Esophagus (tissue), 2 donors: ENCODE data around the gene IL10RA. TPM values are rescaled to one million over a fixed set of nuclear protein-coding genes. Genes with fewer than 3 reads are reported as not detected.
"Not testable (repeated sequence)": the region's sequence is repeated elsewhere in the genome, so short reads cannot be mapped to it uniquely, and the experiment has no call there.

Experiments
- H3K27ac ChIP-seq, 2 donors: one replicate each; pipeline ENCODE4 v1.5.1; 2013; ENCODE audit warnings: low read depth in 2 of 2, mild to moderate bottlenecking in 2 of 2, inconsistent platforms in 1 of 2, low read length in 1 of 2, moderate library complexity in 1 of 2
- H3K27me3 ChIP-seq, 2 donors: one replicate each; pipeline ENCODE4 v1.6.1; 2013; ENCODE audit warnings: low read length in 2 of 2, control low read depth in 1 of 2, mild to moderate bottlenecking in 1 of 2; ENCODE audit not compliant: insufficient read depth in 2 of 2, control insufficient read depth in 1 of 2
- H3K36me3 ChIP-seq, 2 donors: one replicate each; pipeline ENCODE4 v1.6.1; 2013; ENCODE audit warnings: low read length in 1 of 2; ENCODE audit not compliant: control insufficient read depth in 2 of 2, insufficient read depth in 2 of 2
- H3K4me1 ChIP-seq, 2 donors: one replicate each; pipeline ENCODE4 v1.6.1; 2013; ENCODE audit warnings: low read length in 1 of 2; ENCODE audit not compliant: control insufficient read depth in 2 of 2, insufficient read depth in 2 of 2
- H3K4me3 ChIP-seq, 2 donors: one replicate each; pipeline ENCODE4 v1.5.1; 2013; ENCODE audit warnings: low read length in 2 of 2, mild to moderate bottlenecking in 2 of 2, low read depth in 1 of 2, moderate library complexity in 1 of 2
- H3K9me3 ChIP-seq, 2 donors: one replicate each; pipeline ENCODE4 v1.6.1; 2013; ENCODE audit warnings: mild to moderate bottlenecking in 2 of 2, low read depth in 1 of 2, low read length in 1 of 2, moderate library complexity in 1 of 2; ENCODE audit not compliant: control insufficient read depth in 2 of 2, insufficient read depth in 1 of 2
- WGBS, 2 donors: extraction: QIAGEN DNeasy Blood & Tissue Kit; methylation state at CpG; one replicate each; pipeline ENCODE4 v1.1.7; 2013; 5-methylcytosine and 5-hydroxymethylcytosine counted together
- polyA plus RNA-seq, 2 donors: library from polyadenylated mRNA; stranded (reverse); fragments of 200-250 nt; gene quantifications; one replicate each; pipeline ENCODE4 v1.2.3, GENCODE V29; 2013
- donor health status: healthy with polysubstance abuse.
- donor health status: Bipolar disorder and iron deficiency.

IL10RA gene
- polyA plus RNA-seq, 2 donors, result 2.0 to 2.2 TPM

DNA sequence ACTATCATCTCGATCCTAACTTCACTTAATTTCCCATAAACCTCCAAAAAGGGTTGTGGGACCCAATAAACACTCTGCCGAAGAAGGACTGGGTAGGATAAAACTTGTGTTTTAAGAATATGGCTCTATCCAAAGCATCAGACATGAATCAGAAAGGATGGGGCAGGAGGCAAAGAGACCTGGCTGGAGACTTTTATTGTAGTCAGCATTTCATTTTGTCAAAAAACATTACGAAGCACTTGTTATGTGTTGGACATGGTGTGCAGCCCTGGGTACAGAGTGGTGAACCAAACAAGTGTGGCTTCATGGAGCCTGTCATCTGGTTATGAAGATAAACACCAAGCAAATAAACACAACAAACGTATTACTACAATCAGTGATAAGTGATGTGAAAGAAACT, 17.3 kb downstream of the IL10RA start:
- WGBS, 2 donors, result 66 to 70% methylated on average over 4 of the region's 4 CpGs
- Histone ChIP-seq H3K4me3 (no peak overlapping the region), H3K36me3 (peaks cover 0 to 6% of the 10 kb centered on the region in 2 donors), H3K27me3 (no peaks in the 10 kb centered on the region), H3K4me1 (peaks cover 0 to 7% of the 10 kb centered on the region in 2 donors), H3K9me3 (no peaks in the 10 kb centered on the region), H3K27ac (no peak overlapping the region)

DNA sequence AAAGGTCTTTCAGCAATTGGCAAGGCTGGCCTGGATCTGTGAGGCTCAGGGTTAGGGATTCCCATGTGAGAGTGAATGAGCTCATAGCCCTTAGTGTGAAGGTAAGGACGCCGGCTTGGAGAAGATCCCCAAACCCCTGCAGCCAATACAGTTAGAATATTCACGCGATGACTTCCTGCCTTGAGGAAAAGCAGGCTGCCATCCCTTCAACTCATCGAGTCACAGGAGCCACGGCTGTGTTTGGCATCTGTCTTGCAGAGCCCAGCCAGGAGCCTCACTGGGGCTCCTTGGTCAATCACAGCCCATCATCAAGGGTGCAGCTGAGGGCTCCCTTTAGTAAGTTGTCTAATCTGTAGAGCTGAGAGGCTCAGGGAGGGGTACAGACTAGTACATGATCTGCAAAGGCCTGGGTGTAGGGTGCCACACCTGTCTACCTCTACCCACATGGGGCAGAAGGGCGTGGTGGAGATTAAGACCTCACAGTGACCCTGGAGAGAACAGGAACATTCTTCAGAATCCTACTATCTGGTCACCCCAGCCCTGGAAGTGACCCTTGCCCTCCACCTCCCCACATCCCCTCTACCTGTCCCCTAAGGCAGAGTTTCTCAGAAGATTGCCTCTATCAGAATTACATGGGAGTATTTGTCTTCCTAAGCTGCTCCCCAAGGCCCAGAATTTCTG, 18.5 kb downstream of the IL10RA start:
- Histone ChIP-seq H3K4me1 (peaks cover 0 to 7% of the 10 kb centered on the region in 2 donors), H3K27ac (no peak overlapping the region)
- WGBS, 2 donors, result 90 to 92% methylated on average over 7 of the region's 7 CpGs

DNA sequence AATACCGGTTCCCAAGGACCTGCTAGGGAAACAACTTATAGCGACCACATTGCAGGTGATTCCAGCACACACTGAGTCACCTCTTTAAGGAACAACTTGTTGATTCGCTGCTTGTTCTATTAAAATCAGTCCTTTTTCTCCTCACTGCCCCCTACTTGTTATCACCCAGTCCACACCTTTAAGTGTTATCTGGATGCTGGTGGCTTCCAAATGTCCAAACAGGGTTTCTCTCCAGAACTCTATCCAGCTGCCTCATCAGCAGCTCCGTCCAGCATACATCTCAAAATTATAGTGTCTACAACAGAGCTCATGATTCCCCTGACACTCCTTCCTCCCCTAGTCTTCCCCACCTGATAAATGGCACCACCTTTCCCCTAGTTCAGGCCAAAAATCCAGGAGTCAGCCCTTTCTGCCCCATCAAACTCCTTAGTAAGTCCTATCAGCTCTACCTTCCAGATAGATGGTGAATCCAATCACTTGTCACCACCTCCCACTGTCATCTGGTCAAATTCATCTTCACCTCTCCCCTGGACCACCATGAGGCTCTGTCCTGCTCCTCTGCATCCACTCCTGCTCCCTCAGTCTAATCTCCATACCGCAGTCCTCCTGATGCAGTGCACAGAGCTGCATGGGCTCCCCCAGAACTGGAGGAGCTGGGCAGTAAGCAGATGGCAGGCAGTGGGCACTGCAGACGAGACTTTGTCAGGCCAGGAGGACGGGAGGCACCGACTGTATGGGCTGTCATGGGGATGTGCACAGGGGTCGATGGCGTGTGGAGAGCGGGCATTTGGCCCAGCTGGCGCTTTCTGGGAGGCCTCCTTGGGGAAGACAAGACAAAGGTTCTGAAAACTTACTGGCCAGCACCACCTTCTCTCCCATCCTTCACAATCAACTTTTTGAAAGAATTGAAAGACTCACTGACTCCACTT, 19.3 kb downstream of the IL10RA start:
- 91 to 92% methylated on average over 12 of the region's 12 CpGs for WGBS, 2 donors
- no peak overlapping the region for H3K27ac ChIP-seq
- peaks cover 0 to 9% of the 10 kb centered on the region in 2 donors for H3K4me1 ChIP-seq
- H3K9me3 ChIP-seq, result no peaks in the 10 kb centered on the region
- H3K27me3 ChIP-seq, result no peaks in the 10 kb centered on the region
- no peak overlapping the region for H3K4me3 ChIP-seq
- H3K36me3 ChIP-seq, result no peaks in the 10 kb centered on the region

More for the DNA sequence above, 18.5 kb downstream of the IL10RA start:
- Histone ChIP-seq H3K36me3 (no peaks in the 10 kb centered on the region), H3K9me3 (no peaks in the 10 kb centered on the region), H3K4me3 (no peak overlapping the region), H3K27me3 (no peaks in the 10 kb centered on the region)

DNA sequence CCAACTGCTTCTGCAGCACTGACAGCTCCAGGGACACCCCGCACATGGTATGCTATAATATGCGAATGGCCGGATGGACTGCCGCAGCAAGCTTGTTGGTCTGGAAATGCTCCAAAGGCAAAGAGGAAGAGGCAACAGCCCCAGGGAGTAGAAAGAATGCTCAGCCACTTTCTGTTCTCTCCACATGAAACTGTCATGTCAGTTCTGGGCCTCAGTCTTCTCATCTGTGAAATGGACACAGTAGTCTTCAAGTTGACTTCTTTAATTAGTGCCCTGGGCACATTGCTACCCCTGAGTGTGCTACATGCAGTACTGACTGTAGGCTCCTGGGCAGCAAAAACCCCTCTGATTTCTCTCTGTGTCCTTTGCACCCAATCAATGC, 19.9 kb downstream of the IL10RA start:
- H3K36me3 ChIP-seq, result no peaks in the 10 kb centered on the region
- WGBS, 2 donors, result 88 to 89% methylated on average over 4 of the region's 4 CpGs
- no peak overlapping the region for H3K27ac ChIP-seq
- no peak overlapping the region for H3K4me3 ChIP-seq
- H3K27me3 ChIP-seq, result no peaks in the 10 kb centered on the region
- H3K4me1 ChIP-seq, result peaks cover 0 to 13% of the 10 kb centered on the region in 2 donors
- no peaks in the 10 kb centered on the region for H3K9me3 ChIP-seq

DNA sequence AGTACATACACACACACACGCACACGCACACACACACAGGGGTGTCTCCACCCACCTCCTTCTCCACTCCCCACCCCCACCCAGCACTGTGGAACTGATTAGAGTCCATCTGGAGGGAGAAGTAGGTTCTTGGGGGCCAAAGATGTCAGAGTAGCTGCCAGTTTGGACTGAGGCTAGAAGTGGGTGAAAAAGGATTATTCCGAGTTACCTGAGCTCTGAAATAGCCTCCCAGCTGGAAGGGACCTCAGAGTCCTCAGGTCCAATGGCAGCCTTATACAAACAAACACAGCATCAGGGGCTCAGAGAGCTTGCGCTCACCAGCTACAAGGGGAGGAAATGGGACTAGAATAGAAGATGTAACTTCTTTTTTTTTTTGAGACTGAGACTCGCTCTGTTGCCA, 20.8 kb downstream of the IL10RA start:
- no peaks in the 10 kb centered on the region for H3K27me3 ChIP-seq
- H3K9me3 ChIP-seq, result no peaks in the 10 kb centered on the region
- no peaks in the 10 kb centered on the region for H3K36me3 ChIP-seq
- peaks cover 0 to 15% of the 10 kb centered on the region in 2 donors for H3K4me1 ChIP-seq
- no peak overlapping the region for H3K4me3 ChIP-seq
- WGBS, 2 donors, result 77 to 81% methylated on average over 5 of the region's 5 CpGs
- peak overlapping the region in 1 of 2 donors; percentile 30 for H3K27ac ChIP-seq

DNA sequence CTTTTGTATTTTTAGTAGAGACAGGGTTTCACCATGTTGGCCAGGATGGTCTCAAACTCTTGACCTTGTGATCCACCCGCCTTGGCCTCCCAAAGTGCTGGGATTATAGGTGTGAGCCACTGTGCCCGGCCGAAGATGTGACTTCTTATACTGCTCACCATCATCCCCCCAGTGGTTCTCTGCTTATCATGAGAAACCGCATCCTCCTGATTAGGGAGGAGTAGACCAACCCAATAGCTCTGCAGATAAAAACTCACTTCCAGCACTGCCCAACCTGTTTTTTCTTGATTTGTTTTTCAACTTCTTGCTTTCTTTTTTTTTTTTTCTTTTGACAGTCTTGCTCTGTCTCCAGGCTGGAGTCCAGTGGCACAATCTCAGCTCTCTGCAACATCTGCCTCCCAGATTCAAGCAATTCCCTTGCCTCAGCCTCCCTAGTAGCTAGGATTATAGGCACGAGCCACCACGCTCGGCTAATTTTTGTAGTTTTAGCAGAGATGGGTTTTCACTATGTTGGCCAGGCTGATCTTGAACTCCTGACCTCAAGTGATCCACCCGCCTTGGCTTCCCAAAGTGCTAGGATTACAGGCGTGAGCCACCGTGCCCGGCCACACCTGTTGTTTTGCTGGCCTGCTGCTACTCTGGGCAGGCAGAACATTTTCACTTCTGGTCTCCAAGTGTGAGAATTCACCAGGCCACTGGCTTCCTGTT, 21.5 kb downstream of the IL10RA start:
- peaks cover 0 to 22% of the 10 kb centered on the region in 2 donors for H3K4me1 ChIP-seq
- not testable (repeated sequence) for H3K9me3 ChIP-seq, H3K36me3 ChIP-seq, H3K27me3 ChIP-seq, H3K4me3 ChIP-seq
- WGBS, 2 donors, result 66 to 68% methylated on average over 11 of the region's 11 CpGs
- H3K27ac ChIP-seq, result peak overlapping the region in 1 of 2 donors; percentile 14

DNA sequence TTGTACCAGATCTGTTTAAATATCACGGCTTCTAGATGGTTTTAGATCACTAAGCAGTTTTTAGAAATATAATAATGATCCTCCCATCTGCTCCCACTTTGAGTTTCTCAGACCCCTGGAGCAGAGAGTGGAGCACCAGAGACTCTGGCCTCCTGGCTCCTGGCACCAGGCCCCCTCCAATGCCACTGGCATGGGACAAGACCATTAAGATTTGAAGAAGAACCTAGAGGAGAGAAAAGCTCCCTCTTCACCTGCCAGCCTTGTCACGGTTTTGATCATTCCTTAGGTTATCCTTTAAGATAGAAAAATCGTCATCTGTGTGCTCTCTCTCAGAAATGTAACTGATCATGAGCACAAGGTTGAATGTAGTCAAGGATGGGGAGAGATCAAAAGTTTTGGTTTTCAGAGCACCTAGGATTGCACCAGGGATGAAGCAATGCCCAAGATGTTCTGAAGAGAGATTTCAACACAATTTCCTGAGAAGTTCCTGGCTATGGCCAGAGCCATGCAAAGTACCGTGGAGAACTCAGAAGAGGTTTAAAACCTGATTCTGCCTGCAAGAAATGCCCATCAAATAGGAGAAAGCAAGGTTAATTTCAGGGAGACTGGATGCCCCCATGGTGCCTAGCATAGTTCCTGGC, 22.2 kb downstream of the IL10RA start:
- H3K36me3 ChIP-seq, result no peaks in the 10 kb centered on the region
- H3K4me1 ChIP-seq, result peaks cover 0 to 22% of the 10 kb centered on the region in 2 donors
- no peaks in the 10 kb centered on the region for H3K27me3 ChIP-seq
- 76 to 77% methylated on average over 4 of the region's 4 CpGs for WGBS, 2 donors
- H3K9me3 ChIP-seq, result no peaks in the 10 kb centered on the region
- no peak overlapping the region for H3K4me3 ChIP-seq
- H3K27ac ChIP-seq, result peak overlapping the region in 1 of 2 donors; percentile 47

DNA sequence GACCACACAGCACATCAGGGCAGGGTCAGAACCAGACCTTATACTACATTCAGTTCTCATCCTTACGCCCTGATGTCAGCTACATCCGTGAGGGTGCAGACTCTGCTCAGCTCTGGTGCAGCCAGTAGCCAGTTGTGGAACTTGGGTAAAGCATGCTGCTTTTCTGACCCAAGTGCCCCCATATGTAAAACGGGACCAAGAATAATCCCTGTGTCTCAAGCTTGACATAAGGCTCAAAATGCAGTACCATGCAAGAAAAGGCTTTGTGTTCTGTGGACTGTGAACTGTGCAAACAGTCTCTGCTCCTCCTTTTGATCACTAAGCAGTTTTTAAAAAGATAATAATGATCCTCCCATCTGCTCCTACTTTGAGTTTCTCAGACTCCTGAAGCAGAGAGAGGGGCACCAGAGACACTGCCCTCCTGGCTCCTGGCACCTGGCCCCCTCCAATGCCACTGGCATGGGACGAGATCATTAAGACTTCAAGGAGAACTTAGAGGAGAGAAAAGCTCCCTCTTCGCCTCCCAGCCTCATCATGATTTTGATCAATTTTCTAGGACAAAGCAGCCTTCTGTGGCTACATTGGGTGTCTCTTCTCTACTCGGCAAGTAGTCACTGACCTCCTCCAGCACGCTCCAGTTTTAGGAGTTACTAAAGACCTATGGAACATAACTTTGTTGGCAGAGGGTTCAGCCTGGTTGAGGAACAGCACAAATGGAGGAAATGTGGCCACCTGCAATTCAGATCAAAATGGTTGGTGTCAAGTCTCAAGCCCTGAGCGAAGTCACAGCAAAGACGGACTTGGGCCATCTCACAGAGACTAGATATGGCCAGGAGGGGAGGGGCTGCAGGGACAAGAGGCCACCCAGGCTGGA, 23.9 kb downstream of the IL10RA start:
- H3K4me3 ChIP-seq, result no peak overlapping the region
- H3K27ac ChIP-seq, result peak overlapping the region; percentile 24 to 55
- H3K4me1 ChIP-seq, result peaks cover 0 to 22% of the 10 kb centered on the region in 2 donors
- H3K27me3 ChIP-seq, result no peaks in the 10 kb centered on the region
- no peaks in the 10 kb centered on the region for H3K36me3 ChIP-seq
- 69% methylated on average over 9 of the region's 9 CpGs for WGBS, 2 donors
- H3K9me3 ChIP-seq, result no peaks in the 10 kb centered on the region
